ENCODE measurements around the gene ALS2.

ALS2 gene

DNA sequence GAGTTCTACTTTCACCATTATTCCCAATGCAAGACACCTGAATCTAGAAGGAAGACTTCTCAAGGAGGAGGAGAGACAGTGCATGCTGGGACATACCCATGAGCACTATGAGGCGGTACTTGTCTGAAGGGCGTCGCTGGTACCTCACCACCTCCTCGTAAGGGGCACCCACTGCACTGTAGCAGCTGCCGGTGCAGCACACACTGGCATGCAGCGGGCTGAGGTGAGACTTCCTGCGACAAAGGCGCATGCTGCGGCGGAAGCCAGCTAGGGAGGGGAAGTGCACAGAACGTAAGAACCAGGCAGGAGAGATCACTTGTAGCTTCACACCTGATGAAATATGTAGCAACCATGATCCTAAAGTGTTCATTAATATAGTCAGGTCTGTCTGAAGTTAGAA lies 124.6 kb downstream of the ALS2 start:
- H3K27ac ChIP-seq (ENCODE audit: low read depth, low read length): no peak overlapping the region
- no peak overlapping the region for H3K9ac ChIP-seq (ENCODE audit: low read depth, low read length)
- no peaks in the 10 kb centered on the region for H3K36me3 ChIP-seq (ENCODE audit: control insufficient read depth, insufficient read depth, low read length)
- no peaks in the 10 kb centered on the region for H3K9me3 ChIP-seq (ENCODE audit: control insufficient read depth, insufficient read depth, low read length)
- no peaks in the 10 kb centered on the region for H3K4me1 ChIP-seq (ENCODE audit: control insufficient read depth, insufficient read depth, low read length)
- H3K4me3 ChIP-seq (ENCODE audit: low read depth, low read length): no peak overlapping the region
- no peaks in the 10 kb centered on the region for H3K27me3 ChIP-seq (ENCODE audit: control insufficient read depth, insufficient read depth, low read length)

DNA sequence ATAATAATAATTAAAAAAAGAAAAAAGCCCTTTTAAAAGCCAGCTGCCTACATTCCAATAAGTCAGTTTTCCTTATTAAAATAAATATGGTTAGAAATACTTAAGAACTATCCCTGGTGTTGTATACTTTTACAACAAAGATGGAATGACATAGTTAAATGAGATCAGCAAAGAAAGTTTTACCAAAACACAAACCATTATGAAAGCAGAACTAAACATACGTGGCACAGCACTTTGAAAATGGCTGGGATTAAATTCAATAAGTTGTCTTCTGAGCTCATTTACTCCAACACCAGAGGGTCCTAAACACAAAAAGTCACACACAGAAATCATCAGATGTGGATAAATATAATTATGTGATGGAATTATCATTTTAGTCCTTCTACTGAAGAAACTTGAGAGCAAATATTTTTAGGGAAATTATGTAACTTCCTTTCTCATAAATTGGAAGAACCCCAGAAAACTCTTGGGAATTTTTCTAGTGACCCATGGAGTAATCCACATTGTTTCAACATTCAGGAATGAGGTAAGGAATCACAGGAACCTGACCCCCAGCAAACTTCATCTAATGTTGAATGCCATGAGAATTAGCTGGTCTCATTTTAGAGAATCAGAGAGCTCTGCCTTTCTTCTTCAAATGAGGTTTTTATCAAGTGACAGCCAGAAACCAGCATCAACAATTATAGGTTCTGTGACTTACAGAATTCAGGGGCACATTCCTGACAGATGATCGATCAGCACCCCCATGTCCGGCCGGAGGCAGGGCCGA lies 125.9 kb downstream of the ALS2 start:
- Histone ChIP-seq H3K27me3 (ENCODE audit: control insufficient read depth, insufficient read depth, low read length) (no peaks in the 10 kb centered on the region), H3K4me3 (ENCODE audit: low read depth, low read length) (no peak overlapping the region), H3K9ac (ENCODE audit: low read depth, low read length) (no peak overlapping the region), H3K9me3 (ENCODE audit: control insufficient read depth, insufficient read depth, low read length) (no peaks in the 10 kb centered on the region), H3K27ac (ENCODE audit: low read depth, low read length) (no peak overlapping the region), H3K4me1 (ENCODE audit: control insufficient read depth, insufficient read depth, low read length) (no peaks in the 10 kb centered on the region), H3K36me3 (ENCODE audit: control insufficient read depth, insufficient read depth, low read length) (no peaks in the 10 kb centered on the region)

DNA sequence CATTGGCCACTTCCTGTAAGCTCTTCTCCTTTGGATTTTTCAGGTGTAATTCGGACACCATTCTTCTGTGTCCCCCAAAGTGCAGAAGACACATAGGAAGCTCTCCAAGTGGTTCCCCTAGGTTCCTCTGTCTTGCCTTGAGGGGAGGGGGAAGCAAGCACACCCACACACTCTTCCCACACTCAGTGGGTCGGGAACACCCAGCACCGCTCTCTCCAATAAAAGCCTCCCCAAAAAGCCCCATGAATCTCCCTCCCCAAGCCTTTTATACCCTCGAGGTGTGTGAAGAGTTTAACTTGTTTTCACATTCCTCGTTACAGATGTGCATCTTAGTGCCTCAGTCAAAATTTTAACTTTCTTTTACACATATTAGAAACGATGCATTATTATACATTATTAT lies 127.5 kb downstream of the ALS2 start:
- H3K27ac ChIP-seq (ENCODE audit: low read depth, low read length): no peak overlapping the region
- no peaks in the 10 kb centered on the region for H3K27me3 ChIP-seq (ENCODE audit: control insufficient read depth, insufficient read depth, low read length)
- no peak overlapping the region for H3K4me3 ChIP-seq (ENCODE audit: low read depth, low read length)
- no peaks in the 10 kb centered on the region for H3K36me3 ChIP-seq (ENCODE audit: control insufficient read depth, insufficient read depth, low read length)
- H3K4me1 ChIP-seq (ENCODE audit: control insufficient read depth, insufficient read depth, low read length): no peaks in the 10 kb centered on the region
- no peak overlapping the region for H3K9ac ChIP-seq (ENCODE audit: low read depth, low read length)
- no peaks in the 10 kb centered on the region for H3K9me3 ChIP-seq (ENCODE audit: control insufficient read depth, insufficient read depth, low read length)

All from HUES48 (cell line).